Vagina (tissue), 2 donors: Measurements from ENCODE around the gene ABLIM2. TPM values are rescaled to one million over a fixed set of nuclear protein-coding genes. Genes with fewer than 3 reads are reported as not detected.

ENCODE experiments used
- DNase-seq, 2 donors: peaks; one replicate each; pipeline ENCODE4 v3.0.0-alpha.2; 2017; ENCODE audit errors: extremely low spot score in 2 of 2
- H3K27ac ChIP-seq: fragments of 200-600 bp; sonication (generic); one replicate; pipeline ENCODE4 v1.5.1; 2019
- H3K27me3 ChIP-seq: fragments of 200-600 bp; sonication (generic); one replicate; pipeline ENCODE4 v1.5.1; 2019
- H3K36me3 ChIP-seq, 2 donors: fragments of 200-600 bp; sonication (generic); one replicate each; pipeline ENCODE4 v1.5.1; 2017 to 2019
- H3K4me1 ChIP-seq: fragments of 200-600 bp; sonication (generic); one replicate; pipeline ENCODE4 v1.5.1; 2019
- H3K4me3 ChIP-seq, 2 donors: fragments of 200-600 bp; sonication (generic); 1 replicate in 1 of 2; 2 replicates in 1 of 2; pipeline ENCODE4 v1.5.1; 2016 to 2019
- H3K9me3 ChIP-seq: fragments of 200-600 bp; sonication (generic); one replicate; pipeline ENCODE4 v1.5.1; 2019
- POLR2A ChIP-seq, 2 donors: fragments of 450-650 bp; IDR thresholded peaks; one replicate each; pipeline ENCODE4 v1.6.1; 2017; ENCODE audit warnings: antibody characterized with exemption in 2 of 2, mild to moderate bottlenecking in 2 of 2, moderate library complexity in 2 of 2
- POLR2AphosphoS5 ChIP-seq, 2 donors: sonication (generic); formaldehyde crosslinking; IDR thresholded peaks; one replicate each; pipeline ENCODE4 v1.9.0; 2017; ENCODE audit warnings: antibody characterized with exemption in 2 of 2, mild to moderate bottlenecking in 2 of 2, low read depth in 1 of 2; ENCODE audit not compliant: insufficient read depth in 1 of 2
- intact Hi-C: fragments of 100-400 bp; cut with DNase I; formaldehyde crosslinking; loops from one replicate; pipeline ENCODE4 v1.15.1; 2023
- total RNA-seq: library from RNA; depleted of rRNA; stranded (reverse); fragments of >200 nt; gene quantifications from one replicate; pipeline ENCODE4 v1.2.3, GENCODE V29; 2016
- TF ChIP-seq, protein P1 (sequence below), 3 experiments: fragments of 450-650 bp in 2 of 3; fragments of 200-600 bp in 1 of 3; sonication (generic) in 1 of 3; IDR thresholded peaks; one replicate each; pipeline ENCODE4 v1.5.1; 2017 to 2019; ENCODE audit warnings: antibody characterized with exemption in 3 of 3, mild to moderate bottlenecking in 2 of 3, moderate library complexity in 2 of 3

ABLIM2 gene
- total RNA-seq, 1 donor from 2014 or later, result 15.5 TPM

DNA sequence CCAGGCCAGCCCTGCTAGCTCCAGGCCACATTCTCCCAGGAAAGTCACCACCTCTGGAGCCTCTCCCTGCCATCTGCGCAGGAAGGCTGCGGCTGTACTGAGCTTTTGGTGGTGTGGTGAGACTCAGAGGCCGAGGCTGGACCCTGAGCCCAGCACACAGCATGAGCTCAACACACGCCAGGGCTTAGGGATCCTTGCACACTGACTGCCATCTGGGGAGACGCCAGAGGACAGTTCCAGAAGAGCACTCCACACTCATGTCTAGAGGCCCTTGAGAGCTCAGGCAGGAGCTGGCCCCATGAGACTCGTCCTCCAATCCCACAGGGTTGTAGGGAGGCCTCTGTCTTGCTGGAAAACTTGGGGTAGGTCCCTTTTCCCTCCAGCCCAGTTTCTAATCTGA lies 40.6 kb downstream of the ABLIM2 start:
- TF ChIP-seq POLR2A (IDR thresholded peaks at IDR 0.05) (no peak), POLR2AphosphoS5 (IDR thresholded peaks at IDR 0.05; ENCODE audit: insufficient read depth in 1 of 2, low read depth in 1 of 2) (no peak)
- TF ChIP-seq, protein P1, sequence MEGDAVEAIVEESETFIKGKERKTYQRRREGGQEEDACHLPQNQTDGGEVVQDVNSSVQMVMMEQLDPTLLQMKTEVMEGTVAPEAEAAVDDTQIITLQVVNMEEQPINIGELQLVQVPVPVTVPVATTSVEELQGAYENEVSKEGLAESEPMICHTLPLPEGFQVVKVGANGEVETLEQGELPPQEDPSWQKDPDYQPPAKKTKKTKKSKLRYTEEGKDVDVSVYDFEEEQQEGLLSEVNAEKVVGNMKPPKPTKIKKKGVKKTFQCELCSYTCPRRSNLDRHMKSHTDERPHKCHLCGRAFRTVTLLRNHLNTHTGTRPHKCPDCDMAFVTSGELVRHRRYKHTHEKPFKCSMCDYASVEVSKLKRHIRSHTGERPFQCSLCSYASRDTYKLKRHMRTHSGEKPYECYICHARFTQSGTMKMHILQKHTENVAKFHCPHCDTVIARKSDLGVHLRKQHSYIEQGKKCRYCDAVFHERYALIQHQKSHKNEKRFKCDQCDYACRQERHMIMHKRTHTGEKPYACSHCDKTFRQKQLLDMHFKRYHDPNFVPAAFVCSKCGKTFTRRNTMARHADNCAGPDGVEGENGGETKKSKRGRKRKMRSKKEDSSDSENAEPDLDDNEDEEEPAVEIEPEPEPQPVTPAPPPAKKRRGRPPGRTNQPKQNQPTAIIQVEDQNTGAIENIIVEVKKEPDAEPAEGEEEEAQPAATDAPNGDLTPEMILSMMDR (IDR thresholded peaks at IDR 0.05), result no peak
- H3K27ac ChIP-seq, result no peak overlapping the region
- no peak overlapping the region for H3K4me3 ChIP-seq
- no peaks in the 10 kb centered on the region for H3K27me3 ChIP-seq
- H3K9me3 ChIP-seq, result no peaks in the 10 kb centered on the region
- H3K36me3 ChIP-seq, result no peaks in the 10 kb centered on the region
- H3K4me1 ChIP-seq, result no peaks in the 10 kb centered on the region
- no peak for DNase-seq
- intact Hi-C loops, result no loop called here

DNA sequence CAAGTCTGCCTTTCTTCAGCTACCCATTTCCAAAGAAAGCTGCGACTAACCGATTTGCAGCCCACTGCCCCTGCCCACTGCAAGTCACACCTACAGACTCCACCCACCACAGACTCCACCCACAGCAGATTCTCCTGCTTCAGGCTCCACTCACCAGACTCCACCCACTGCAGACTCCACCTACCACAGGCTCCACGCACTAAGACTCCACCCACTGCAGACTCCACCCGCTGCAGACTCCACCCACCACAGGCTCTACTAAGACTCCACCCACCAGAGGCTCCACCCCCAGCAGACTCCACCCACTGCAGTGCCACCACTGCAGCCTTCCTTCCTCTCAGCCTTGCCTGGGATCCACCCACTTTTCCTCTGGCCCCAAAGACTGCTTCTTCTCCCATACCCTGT lies 41.3 kb downstream of the ABLIM2 start:
- DNase-seq, result no peak
- no peak overlapping the region for H3K27ac ChIP-seq
- intact Hi-C loops, result no loop called here
- no peak overlapping the region for H3K4me3 ChIP-seq
- H3K9me3 ChIP-seq, result no peaks in the 10 kb centered on the region
- no peaks in the 10 kb centered on the region for H3K36me3 ChIP-seq
- TF ChIP-seq POLR2A (IDR thresholded peaks at IDR 0.05), result no peak
- TF ChIP-seq, protein P1 (IDR thresholded peaks at IDR 0.05), result no peak
- H3K27me3 ChIP-seq, result no peaks in the 10 kb centered on the region
- no peaks in the 10 kb centered on the region for H3K4me1 ChIP-seq

DNA sequence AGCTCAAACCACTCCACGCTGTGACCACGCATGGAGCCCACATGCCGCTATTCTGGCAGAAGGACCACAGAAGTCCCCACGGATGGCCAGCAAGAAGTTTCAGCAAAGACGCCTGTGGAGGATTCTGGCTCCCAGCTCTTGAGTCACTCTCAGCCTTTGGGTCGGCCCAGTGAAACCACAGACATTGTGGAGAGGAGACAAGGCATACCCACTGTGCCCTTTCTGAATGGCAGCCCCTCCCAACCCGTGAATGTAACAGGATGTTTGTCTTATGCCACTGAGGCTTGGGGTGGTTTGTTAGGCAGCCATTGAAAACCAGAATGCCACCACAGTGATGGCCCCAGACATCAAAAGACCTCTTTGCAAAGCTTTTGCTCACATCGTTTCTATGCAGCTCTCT lies 42.7 kb downstream of the ABLIM2 start:
- TF ChIP-seq POLR2AphosphoS5 (IDR thresholded peaks at IDR 0.05; ENCODE audit: insufficient read depth in 1 of 2, low read depth in 1 of 2) (no peak), POLR2A (IDR thresholded peaks at IDR 0.05) (no peak)
- TF ChIP-seq, protein P1 (IDR thresholded peaks at IDR 0.05), result no peak
- DNase-seq, result no peak
- Histone ChIP-seq H3K4me3 (no peak overlapping the region), H3K27ac (no peak overlapping the region), H3K4me1 (no peaks in the 10 kb centered on the region), H3K9me3 (no peaks in the 10 kb centered on the region), H3K27me3 (no peaks in the 10 kb centered on the region), H3K36me3 (no peaks in the 10 kb centered on the region)
- intact Hi-C loops, result no loop called here

DNA sequence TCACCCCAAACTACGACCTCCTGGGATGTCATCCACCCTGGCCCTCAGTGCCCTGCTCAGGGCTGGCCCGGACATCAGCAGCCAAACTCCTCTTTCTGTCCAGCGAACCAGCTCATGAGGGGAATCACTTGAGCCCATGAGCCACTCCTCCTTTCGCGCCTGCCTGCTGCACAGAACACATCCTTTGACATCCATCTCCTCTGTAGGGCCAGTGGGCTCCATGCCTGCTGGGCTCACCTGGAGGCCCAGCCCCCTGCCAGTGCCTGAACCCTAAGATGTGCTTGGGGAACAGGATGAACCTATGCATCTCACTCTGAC lies 43.5 kb downstream of the ABLIM2 start:
- TF ChIP-seq, protein P1 (IDR thresholded peaks at IDR 0.05), result no peak
- TF ChIP-seq POLR2A (IDR thresholded peaks at IDR 0.05) (no peak), POLR2AphosphoS5 (IDR thresholded peaks at IDR 0.05; ENCODE audit: insufficient read depth in 1 of 2, low read depth in 1 of 2) (no peak)
- Histone ChIP-seq H3K9me3 (no peaks in the 10 kb centered on the region), H3K27me3 (no peaks in the 10 kb centered on the region), H3K27ac (no peak overlapping the region), H3K4me3 (no peak overlapping the region), H3K4me1 (no peaks in the 10 kb centered on the region), H3K36me3 (no peaks in the 10 kb centered on the region)
- intact Hi-C loops, result no loop called here
- no peak for DNase-seq

DNA sequence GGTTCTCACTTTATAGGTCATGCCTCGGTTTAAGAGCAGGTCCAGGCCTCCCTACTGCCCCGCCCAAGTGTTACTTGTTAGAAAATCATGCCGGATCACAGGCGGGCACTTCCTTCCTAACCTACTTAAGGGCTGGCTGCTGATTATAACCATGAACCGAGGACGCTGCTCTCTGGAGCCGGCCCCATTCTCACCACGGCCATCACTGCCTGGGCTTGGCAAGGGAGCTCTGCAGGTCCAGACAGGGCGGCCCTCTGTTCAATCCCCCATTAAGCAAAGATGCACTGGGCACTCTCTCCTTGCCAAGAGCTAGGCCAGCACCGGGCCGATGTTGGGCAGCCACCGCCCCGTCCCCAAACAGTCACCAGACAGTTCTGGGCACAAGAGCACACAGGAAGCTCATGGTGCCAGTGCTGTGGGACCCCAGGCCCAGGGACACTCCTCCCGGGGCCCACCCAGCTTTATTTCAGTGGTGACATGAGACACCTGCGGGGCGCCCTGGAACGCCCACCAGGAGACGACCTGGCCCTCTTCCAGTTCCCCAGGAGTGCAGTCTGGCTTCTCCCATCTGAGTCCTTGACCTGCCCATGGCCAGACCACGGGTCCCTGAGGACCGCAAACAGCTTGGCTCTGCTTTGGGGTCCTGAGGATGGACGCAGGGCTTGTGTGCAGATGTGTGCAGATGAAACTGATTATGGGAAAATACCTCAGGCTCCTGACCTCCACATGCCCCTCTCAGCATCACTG lies 44.0 kb downstream of the ABLIM2 start:
- no peaks in the 10 kb centered on the region for H3K36me3 ChIP-seq
- H3K4me1 ChIP-seq, result no peaks in the 10 kb centered on the region
- no peak overlapping the region for H3K27ac ChIP-seq
- TF ChIP-seq POLR2A (IDR thresholded peaks at IDR 0.05) (no peak), POLR2AphosphoS5 (IDR thresholded peaks at IDR 0.05; ENCODE audit: insufficient read depth in 1 of 2, low read depth in 1 of 2) (no peak)
- H3K4me3 ChIP-seq, result no peak overlapping the region
- DNase-seq, result no peak
- no peaks in the 10 kb centered on the region for H3K9me3 ChIP-seq
- intact Hi-C loops, result no loop called here
- H3K27me3 ChIP-seq, result no peaks in the 10 kb centered on the region
